HK-2 (cell line): ENCODE data around the gene ASB10.

ENCODE experiments used
- DNase-seq: peaks from one replicate; pipeline ENCODE4 v3.0.0-alpha.2; 2018; ENCODE audit not compliant: unreplicated experiment

Gene ASB10, protein sequence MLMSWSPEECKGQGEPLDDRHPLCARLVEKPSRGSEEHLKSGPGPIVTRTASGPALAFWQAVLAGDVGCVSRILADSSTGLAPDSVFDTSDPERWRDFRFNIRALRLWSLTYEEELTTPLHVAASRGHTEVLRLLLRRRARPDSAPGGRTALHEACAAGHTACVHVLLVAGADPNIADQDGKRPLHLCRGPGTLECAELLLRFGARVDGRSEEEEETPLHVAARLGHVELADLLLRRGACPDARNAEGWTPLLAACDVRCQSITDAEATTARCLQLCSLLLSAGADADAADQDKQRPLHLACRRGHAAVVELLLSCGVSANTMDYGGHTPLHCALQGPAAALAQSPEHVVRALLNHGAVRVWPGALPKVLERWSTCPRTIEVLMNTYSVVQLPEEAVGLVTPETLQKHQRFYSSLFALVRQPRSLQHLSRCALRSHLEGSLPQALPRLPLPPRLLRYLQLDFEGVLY

DNA sequence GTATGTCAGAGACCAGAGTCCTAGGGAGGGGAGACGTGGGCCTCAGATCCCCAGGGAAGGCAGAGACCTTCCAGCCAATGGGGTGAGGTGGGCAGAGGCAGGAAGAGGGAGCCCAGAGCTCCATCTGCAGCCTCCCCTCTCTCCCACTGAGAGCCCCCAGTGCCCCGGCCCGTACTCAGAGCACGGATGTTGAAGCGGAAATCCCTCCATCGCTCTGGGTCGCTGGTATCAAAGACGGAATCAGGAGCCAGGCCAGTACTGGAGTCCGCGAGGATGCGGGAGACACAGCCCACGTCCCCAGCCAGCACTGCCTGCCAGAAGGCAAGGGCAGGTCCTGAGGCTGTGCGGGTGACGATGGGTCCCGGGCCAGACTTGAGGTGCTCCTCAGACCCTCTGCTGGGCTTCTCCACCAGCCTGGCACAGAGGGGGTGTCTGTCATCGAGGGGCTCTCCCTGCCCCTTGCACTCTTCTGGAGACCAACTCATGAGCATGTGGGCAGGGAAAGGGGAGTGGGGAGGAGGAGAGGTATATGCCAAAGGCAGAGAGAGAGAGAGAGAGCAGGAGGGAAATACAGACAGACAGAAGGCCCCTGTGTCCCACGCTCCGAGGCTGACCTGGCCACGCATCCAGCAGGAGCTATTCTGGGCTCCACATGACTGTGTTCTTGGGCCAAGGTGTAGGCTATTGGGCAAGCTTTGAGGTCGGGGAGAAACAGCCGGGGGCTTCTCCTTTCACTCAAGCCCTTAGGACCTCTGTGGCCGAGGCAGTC lies at the start of gene ASB10:
Gene ASB10, minus strand, starts transcription at position 611 of the 769 bp plus-strand sequence. Its CDS starts 120 bp downstream, at position 491.
- DNase-seq: no peak

DNA sequence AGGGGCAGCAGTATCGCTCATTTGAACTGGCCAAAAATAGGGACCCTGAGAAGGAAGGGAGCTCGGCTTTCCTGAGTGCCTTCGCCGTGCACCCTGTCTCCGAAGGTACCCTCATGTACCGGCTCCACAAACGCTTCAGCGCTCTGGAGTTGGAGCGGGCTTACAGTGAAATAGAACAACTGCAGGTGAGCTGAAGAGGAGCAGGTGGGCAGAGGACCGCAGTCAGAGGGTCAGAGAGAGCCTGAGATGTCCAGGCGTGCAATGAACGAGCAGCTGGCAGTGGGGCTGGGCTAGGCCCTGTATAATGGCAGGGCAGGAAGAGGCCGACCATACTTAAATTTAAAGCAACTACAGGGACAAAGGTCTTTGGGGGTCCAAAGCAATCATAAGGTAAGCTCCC lies 49.4 kb upstream of the ASB10 start:
- no peak for DNase-seq

DNA sequence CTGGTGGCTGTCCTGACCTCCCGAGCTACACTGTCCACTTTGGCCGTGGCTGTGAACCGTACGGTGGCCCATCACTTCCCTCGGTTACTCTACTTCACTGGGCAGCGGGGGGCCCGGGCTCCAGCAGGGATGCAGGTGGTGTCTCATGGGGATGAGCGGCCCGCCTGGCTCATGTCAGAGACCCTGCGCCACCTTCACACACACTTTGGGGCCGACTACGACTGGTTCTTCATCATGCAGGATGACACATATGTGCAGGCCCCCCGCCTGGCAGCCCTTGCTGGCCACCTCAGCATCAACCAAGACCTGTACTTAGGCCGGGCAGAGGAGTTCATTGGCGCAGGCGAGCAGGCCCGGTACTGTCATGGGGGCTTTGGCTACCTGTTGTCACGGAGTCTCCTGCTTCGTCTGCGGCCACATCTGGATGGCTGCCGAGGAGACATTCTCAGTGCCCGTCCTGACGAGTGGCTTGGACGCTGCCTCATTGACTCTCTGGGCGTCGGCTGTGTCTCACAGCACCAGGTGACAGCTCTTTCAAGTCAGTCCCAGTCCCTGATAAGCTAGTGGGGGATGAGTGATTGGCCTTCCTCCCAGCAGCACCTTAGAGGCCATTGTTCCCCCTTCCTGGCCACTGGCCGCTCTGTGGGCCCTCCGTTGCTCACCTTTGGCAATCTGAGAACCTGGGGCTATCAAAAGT lies 48.2 kb upstream of the ASB10 start:
- no peak for DNase-seq

DNA sequence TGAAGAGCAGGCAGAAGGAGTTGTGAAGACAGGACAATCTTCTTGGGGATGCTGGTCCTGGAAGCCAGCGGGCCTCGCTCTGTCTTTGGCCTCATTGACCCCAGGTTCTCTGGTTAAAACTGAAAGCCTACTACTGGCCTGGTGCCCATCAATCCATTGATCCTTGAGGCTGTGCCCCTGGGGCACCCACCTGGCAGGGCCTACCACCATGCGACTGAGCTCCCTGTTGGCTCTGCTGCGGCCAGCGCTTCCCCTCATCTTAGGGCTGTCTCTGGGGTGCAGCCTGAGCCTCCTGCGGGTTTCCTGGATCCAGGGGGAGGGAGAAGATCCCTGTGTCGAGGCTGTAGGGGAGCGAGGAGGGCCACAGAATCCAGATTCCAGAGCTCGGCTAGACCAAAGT lies 46.8 kb upstream of the ASB10 start:
- no peak for DNase-seq

DNA sequence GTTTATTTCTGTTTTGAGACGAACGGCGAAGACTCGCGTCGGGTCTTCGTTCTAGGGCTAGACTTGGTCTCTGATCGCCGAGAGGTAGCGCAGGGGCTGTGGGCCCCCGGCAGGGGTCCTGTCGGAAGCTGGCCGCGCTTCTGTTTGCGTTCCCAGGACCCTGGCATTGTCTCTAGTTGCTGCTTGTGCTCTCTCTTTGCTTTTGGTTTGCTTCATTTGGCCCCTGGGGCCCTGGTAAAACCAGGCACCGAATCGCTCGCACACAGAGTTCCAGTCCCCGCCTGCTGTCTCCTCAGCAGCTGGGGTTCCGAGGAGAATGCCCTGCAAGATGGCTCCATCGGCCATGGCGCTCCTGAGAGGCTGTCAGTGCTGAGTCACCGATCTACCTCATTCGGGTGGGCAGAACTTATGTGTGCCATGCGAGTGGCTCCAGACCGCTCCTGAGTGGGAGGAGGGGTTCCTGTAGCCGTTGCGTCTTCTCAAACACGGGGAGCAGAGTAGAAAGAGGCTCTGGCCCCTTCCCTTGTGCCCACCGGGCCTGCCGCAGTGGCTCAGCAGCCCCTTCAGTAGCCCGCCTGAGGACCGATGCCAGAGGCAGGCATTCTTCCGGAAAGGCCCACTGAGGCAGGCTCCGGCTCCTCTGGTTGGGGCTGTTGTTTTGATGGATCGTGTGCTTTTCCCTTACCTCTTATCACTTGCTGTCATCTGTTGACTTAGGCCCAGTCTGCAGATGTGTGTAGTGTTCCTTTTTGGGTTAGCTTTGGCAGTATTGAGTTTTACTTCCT lies 46.1 kb upstream of the ASB10 start:
- peak; percentile 77 for DNase-seq

DNA sequence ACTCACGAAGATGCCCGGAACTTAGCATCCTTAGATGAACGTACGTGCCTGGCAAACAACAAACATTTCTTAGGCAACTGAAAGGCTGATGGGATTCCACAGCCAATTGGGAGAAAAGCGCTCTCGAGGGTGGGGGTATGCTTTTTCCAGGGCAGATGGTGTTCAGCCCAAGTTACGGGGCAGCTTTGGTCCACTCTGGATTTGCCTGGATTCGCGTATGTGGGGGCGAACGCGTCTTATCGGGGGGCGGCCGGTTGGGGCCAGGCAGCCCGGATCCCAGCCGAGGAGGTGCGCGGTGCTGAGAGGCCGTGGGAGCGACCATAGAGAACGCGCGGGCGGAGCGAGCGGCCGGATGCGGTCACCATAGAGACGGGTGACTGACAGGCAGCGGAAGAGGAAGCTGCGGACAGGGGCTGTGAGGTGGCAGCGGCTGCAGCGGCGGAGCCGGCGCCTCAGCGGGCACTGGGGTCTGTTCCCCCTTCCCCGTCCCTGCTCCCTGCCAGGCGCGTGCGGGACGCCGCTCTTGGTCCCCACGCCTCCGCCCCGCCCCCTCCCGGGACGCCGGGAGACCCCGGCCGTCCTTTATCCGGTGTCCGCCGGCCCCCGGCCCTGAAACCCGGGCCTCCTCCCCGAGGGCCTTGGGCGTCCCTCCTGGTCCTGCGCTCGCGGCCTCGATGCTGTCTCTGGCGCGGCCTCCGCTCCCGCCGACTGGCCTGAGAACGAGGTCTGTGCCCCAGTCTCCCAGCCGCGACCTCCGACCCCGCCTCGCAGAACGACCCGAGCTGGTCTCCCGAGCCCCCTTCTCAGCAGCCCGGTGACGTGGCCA lies 45.3 kb upstream of the ASB10 start, which contains the start of gene CHPF2:
Gene CHPF2, plus strand, starts transcription at position 393 of the 826 bp plus-strand sequence. CDS start 1,529 bp downstream, outside the sequence.
- peak; percentile 89 for DNase-seq

DNA sequence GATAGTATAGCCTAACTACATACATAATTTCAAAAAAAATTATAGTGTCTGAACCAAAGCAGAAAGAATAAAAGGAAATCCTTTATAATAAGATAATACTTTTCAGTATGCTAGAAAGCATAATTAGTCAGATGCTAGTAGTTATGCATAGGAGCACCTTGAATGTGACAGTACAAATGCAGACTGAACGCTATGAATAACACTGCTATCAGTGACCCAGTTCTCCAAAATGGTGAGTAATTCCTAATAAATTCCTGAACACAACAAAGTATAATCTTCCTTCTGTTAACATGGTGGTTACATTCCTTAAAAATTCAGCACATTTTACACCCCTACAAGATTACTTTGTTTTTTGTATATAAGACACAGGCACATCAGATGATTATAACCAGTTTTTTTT lies 44.0 kb upstream of the ASB10 start:
- DNase-seq: no peak

DNA sequence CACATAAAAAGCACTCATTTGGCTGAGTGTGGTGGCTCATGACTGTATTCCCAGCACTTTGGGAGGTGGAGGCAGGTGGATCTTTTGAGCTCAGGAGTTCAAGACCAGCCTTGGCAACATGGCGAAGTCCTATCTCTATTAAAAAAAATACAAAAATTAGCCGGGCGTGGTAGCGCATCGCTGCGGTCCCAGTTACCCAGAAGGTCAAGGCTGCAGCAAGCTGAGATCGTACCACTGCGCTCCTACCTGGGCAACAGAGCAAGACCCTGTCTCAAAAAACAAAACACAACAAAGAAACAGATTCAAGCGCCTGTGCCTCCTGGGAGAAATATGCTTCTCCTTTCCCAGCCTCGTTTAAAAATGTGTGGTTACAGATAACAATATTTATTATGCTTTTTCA lies 42.2 kb upstream of the ASB10 start:
- no peak for DNase-seq

DNA sequence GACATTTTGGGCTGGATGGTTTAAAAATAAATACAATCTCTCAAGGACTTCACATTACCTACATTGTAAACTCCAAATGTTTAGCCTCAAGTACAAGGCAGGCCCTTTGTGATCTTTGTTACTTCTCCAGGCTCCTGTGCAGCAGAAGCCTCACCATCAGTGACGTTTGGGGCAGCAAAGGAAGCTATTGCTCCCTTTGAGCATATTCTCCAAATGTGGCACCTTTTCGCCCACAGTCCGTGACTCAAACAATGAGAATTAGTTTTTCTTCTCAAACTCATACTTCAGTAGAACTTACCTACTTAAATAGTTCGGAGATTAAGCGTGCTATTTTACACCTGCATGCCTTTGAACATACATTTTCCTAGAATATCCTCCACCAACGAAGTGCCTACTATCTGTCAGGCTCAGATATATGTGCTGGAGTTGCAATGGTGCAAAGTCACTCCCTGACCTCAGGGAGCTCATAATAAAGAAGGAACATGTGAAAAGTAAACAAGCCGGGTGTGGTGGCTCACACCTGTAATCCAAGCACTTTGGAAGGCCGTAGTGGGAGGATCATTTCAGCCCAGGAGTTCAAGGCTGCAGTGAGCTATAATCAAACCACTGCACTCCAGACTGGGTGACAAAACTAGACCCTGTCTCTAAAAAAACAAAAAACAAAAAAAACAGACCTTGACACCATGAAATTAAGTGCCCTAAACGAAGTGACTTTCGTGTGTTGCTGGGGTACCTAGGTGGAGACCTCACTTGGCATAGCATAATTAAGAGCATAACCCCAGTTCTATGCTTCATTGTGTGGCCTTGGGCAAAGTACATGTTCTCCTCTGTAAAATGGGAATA lies 41.2 kb upstream of the ASB10 start:
- no peak for DNase-seq

DNA sequence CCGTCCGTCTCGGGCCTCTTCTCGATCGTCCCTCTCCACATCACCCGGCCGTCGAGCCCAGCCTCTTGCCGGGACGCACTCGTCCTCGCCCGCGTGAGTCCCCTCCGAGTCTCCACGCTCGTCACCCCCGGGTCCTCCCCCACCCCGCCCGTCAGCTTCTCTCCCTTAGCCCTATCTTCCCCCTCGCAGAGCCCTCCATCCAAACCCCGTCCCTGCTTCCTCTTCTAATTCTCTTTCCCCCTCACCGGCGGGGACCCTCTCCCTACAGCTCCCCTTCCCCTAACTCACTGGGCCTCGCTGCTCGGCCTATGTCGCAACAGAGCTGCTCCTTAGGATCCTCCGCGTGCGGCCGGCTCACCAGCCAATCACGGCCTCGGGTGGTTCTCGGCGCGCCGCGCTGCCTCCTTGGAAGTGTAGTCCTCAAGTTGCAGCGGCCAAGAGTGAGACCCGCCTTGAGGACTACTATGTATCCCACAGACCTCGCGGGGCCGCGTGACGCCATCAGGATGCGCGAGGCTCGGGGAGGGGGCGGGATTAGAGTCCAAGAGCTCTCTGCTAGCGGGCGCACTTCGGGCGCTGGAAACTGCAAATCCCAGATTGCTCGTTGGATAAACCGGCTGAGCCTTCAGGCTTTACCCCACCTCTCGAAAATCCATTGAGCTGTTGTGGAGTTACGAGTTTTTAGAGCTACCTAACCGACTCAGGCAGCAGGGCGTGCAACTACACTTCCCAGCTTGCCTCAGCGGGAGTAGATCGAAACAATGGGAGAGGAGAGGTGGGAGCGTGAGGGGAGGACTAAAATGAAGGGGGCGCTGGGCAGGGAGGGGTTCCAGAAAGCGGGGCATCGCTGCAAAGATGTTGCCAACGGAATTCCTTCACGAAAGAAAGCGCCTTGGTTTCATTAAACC lies 40.1 kb upstream of the ASB10 start, which contains the start of gene ABCF2:
Gene ABCF2, minus strand, starts transcription at position 331 of the 908 bp plus-strand sequence. CDS start 747 bp downstream, outside the sequence.
- DNase-seq: peak; percentile 99

DNA sequence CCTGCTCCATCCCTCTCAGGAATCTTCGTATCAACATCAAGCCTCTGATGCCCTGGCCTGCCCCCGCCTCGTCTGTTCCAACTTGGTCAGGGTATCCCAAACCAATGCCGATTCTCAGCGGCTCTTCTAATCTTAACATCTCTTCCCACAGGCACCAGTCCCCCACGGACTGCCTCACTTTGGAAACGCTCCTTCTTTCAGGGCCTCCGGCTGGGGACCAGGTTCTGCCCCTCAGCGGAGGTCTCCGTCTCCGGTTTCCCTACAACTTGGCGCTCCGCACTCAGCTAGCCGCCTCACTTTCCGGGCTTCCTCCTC lies 39.5 kb upstream of the ASB10 start:
- no peak for DNase-seq

DNA sequence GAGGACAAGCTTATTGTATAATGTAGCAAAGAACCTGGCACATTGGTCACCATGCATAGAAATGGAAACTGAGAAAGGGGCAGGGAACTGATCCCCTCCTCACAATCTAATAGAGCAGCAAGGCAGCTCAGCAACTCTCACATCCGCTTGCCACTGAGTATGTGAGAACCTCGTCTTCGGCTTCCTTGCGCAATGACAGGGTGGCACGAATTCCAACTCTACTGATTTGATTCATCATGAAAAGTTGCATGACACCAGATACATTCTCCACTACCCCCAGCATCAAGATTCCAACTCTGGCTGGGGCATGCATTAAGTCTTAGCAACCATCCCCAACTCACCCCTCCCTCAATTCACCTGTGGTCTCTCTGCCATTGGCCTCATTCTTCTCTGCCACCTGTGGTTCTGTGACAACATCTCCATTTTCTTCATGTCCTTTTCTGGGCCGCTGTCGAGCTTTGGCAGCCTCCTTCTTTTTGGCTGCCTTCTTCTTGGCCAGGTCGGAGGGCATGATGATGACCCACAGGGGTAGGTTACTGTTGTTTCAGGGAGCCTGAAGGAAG lies 39.0 kb upstream of the ASB10 start:
- DNase-seq: no peak

DNA sequence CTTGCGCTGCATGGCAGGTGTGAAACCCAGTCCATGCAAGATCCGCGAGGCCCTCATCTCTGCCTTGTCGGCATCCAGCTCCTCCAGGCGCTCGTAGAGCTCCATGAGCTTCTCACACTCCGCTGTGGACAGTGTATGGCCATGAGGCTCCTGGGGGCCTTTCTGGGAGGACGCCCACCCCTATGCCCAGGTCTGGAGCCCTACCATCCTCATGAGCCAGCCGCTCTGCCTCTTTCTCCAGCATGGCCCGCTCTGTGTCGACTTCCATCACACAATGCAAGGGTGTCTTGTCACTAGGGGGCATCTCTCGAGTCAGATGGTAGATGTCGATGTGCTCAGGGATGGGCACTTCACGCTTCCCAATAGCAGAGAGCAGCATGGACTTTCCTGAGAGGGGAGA lies 36.7 kb upstream of the ASB10 start:
- no peak for DNase-seq

DNA sequence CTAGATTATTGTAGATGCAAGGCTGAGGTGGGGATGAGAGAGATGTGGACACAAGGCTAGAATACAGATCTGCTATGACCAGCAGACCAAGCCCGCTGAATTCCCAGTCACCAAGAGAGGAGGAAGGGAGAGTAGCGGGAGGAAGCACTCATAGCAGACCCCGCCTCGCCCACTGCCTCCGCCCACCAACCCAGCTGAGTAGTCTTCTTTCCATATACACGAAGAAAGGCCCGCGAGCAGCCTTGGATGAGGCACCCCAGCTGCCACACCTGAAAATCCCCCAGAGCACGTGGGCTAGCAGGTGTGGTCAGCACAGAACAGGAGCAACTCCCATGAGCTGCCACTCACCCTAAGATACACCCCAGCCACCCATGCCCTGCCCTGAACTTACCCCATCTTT lies 31.1 kb upstream of the ASB10 start:
- DNase-seq: no peak

DNA sequence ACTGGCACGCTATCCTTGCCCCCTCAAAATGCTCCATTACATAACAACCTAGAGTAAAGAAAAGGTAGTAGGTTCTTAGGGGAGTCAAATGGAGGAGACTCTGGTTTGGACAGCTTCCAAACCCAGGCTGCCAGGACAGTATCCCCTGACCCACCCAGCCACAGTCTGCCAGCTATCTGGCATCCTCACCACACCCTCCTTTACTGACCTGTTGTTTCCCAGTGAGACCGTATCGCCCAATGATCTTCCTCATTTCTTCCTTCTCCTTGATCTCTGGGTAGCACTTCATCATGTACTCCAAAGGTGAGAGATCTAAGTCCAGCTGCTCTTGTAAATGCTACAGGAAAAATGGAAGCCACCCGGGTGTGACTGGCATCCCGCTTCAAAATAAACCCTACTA lies 28.3 kb upstream of the ASB10 start:
- no peak for DNase-seq

DNA sequence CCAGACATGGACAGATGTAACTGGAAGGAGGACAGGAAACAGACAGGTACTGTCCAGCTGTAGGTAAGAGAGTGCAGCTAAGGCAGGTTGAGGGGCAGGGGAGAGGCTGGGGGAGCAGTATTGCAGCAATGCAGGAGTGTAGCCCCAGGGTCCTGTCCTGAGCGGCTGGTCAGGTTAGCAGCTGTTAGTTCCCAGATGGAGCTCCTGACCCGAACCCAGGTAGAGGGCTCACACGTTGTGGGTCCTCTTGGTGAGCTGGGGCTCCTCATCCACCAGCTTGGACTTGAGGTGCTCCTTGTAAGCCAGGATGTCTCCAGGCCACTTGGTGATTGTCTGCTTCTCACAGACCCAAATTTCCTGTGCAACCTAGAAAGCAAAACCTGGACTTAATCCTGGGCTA lies 26.8 kb upstream of the ASB10 start:
- no peak for DNase-seq

DNA sequence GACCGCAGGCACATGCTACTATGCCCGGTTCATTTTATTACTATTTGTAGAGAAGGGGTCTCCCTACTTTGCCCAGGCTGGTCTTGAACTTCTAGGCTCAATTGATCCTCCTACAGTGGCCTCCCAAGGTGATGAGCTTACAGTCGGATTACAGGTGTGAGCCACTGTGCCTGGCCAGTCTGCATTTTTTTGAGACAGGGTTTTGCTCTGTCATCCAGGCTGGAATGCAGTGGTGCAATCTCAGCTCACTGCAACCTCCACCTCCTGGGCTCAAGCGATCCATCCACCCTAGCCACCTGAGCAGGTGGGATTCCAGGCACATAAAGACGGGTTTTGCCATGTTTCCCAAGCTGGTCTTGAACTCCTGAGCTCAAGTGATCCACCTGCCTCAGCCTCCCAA lies 25.6 kb upstream of the ASB10 start:
- no peak for DNase-seq

DNA sequence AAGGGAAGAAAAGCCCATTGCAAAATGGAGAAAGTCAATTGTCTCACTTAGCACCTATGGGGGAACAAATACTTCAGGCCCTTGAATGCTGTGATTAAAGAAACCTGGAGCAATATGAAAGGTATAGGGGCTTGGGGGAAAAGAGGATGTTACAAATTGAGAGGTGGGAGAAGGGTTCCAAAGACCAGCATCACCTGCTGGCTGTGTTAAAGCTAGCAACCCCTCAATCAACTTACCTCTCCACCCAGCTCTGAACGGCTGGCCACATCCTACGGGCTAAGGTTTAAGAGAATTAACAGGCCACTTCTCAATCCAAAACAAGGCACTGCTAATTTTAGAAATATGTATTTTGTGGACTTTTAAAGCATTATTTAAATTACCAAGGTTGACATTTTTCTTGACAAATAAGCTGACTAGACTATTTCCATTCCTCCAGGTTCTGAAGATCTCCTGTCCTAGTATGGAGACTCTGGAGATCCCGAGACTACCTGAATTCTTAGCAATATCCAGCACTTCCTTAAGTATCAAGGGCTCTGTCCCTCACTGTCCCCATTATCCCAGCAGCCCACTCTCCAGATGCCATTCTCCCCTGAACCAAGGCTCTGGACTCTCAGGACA lies 24.2 kb upstream of the ASB10 start:
- DNase-seq: no peak
